HL-60/S4 (cell line): ENCODE data around the gene TM7SF2.

Experiments used
- in situ Hi-C: fragments of 300-500 bp; cut with MboI; formaldehyde crosslinking; loops from 2 replicates; pipeline ENCODE4 v1.14.3; 2022; ENCODE audit warnings: low sequenced_read_pairs

Gene TM7SF2

GRCh38 chr11:65111744-65112545, at the start of gene TM7SF2:
Gene TM7SF2 (plus strand): TSS chr11:65111872. CDS start chr11:65112016, 144 bp downstream.
- in situ Hi-C loops = loop anchor here (10.0 kb wide), 1 partner anchor 267 kb away; the partner anchor contains the start of gene CDC42BPG

- in situ Hi-C loops = no loop called here
Measured at GRCh38 chr11:65063532-65063931, 48.1 kb upstream of the TM7SF2 start.

GRCh38 chr11:65064847-65065240, 46.8 kb upstream of the TM7SF2 start:
- in situ Hi-C loops = no loop called here

- in situ Hi-C loops = no loop called here
Measured at GRCh38 chr11:65065851-65066250, 45.8 kb upstream of the TM7SF2 start.

GRCh38 chr11:65066315-65066714, 45.4 kb upstream of the TM7SF2 start:
- in situ Hi-C loops = no loop called here

- in situ Hi-C loops = no loop called here
Measured at GRCh38 chr11:65066805-65067291, 44.8 kb upstream of the TM7SF2 start.

GRCh38 chr11:65067446-65067845, 44.2 kb upstream of the TM7SF2 start:
- in situ Hi-C loops = no loop called here

GRCh38 chr11:65069217-65069616, 42.5 kb upstream of the TM7SF2 start:
- in situ Hi-C loops = no loop called here

GRCh38 chr11:65071907-65072630, 39.6 kb upstream of the TM7SF2 start:
- in situ Hi-C loops = no loop called here

GRCh38 chr11:65072631-65072966, 39.1 kb upstream of the TM7SF2 start:
- in situ Hi-C loops = no loop called here

- in situ Hi-C loops = no loop called here
Measured at GRCh38 chr11:65077451-65077850, 34.2 kb upstream of the TM7SF2 start.

GRCh38 chr11:65078151-65078550, 33.5 kb upstream of the TM7SF2 start:
- in situ Hi-C loops = no loop called here

GRCh38 chr11:65078786-65079342, 32.8 kb upstream of the TM7SF2 start:
- in situ Hi-C loops = no loop called here

GRCh38 chr11:65083134-65083833, 28.4 kb upstream of the TM7SF2 start:
- in situ Hi-C loops = loop anchor here (5.0 kb wide), 1 partner anchor 56 kb away; the partner anchor contains the start of gene SNX15

- in situ Hi-C loops = loop anchor here (5.0 kb wide), 1 partner anchor 57 kb away; the partner anchor contains the start of gene SNX15
Measured at GRCh38 chr11:65083834-65084597, 27.7 kb upstream of the TM7SF2 start, which contains the start of the genes CDCA5 and ZFPL1. Gene CDCA5 (minus strand): TSS chr11:65084040. CDS start chr11:65083978, 62 bp downstream. Gene ZFPL1 (plus strand): TSS chr11:65084222. CDS start chr11:65084699, 477 bp downstream.

GRCh38 chr11:65084598-65085375, 26.9 kb upstream of the TM7SF2 start:
- in situ Hi-C loops = loop anchor here (5.0 kb wide), 1 partner anchor 57 kb away; the partner anchor contains the start of gene SNX15

- in situ Hi-C loops = no loop called here
Measured at GRCh38 chr11:65085446-65085845, 26.2 kb upstream of the TM7SF2 start.

GRCh38 chr11:65086809-65087208, 24.9 kb upstream of the TM7SF2 start:
- in situ Hi-C loops = no loop called here

- in situ Hi-C loops = no loop called here
Measured at GRCh38 chr11:65087216-65087615, 24.5 kb upstream of the TM7SF2 start.
